Large intestine (tissue), 3 donors: ENCODE data around the gene PSMD13. TPM values are rescaled to one million over a fixed set of nuclear protein-coding genes. Genes with fewer than 3 reads are reported as not detected.

Source experiments
- DNase-seq, 2 donors: peaks; one replicate each; pipeline versions ENCODE4 v3.0.0 to v3.0.0-alpha.2; 2013
- H3K27ac ChIP-seq: one replicate; pipeline ENCODE4 v1.5.1; 2013; ENCODE audit warnings: low read length
- H3K27me3 ChIP-seq: 2 replicates; pipeline ENCODE4 v1.6.1; 2013; ENCODE audit warnings: low read length; ENCODE audit not compliant: control insufficient read depth, insufficient read depth
- H3K36me3 ChIP-seq: 2 replicates; pipeline ENCODE4 v1.6.1; 2013; ENCODE audit warnings: low read length; ENCODE audit not compliant: control insufficient read depth, insufficient read depth
- H3K4me1 ChIP-seq: one replicate; pipeline ENCODE4 v1.6.1; 2013; ENCODE audit warnings: low read length; ENCODE audit not compliant: control insufficient read depth, insufficient read depth
- H3K4me3 ChIP-seq: one replicate; pipeline ENCODE4 v1.5.1; 2013; ENCODE audit warnings: low read length
- H3K9me3 ChIP-seq: one replicate; pipeline ENCODE4 v1.6.1; 2013; ENCODE audit warnings: mild to moderate bottlenecking, low read depth, low read length, moderate library complexity; ENCODE audit not compliant: control insufficient read depth
- whole genome bisulfite sequencing: methylation state at CpG from one replicate; pipeline ENCODE4 v1.1.5; 2013; ENCODE audit warnings: low lambda C conversion rate; ENCODE audit not compliant: insufficient coverage; 5-methylcytosine and 5-hydroxymethylcytosine counted together
- polyA plus RNA-seq: library from polyadenylated mRNA; unstranded; fragments of 120-200 nt; gene quantifications from one replicate; pipeline ENCODE4 v1.2.1, GENCODE V29; 2013

Gene PSMD13
- polyA plus RNA-seq, 1 donor: 107 TPM

GRCh38 chr11:209275-210121 lies 27.3 kb upstream of the PSMD13 start:
- Histone ChIP-seq H3K36me3 (peaks cover 63% of the 10 kb centered on the region), H3K27ac (no peak overlapping the region), H3K27me3 (no peaks in the 10 kb centered on the region), H3K9me3 (no peaks in the 10 kb centered on the region), H3K4me3 (peak overlapping the region; percentile 94), H3K4me1 (peaks cover 23% of the 10 kb centered on the region)
- WGBS: no CpG with 5 or more reads among the region's 29 CpGs
- DNase-seq: no peak

- no CpG with 5 or more reads among the region's 9 CpGs for WGBS
- Histone ChIP-seq H3K27me3 (no peaks in the 10 kb centered on the region), H3K4me1 (peaks cover 21% of the 10 kb centered on the region), H3K9me3 (no peaks in the 10 kb centered on the region), H3K36me3 (peaks cover 60% of the 10 kb centered on the region), H3K4me3 (peak overlapping the region; percentile 94), H3K27ac (no peak overlapping the region)
- no peak for DNase-seq
Measured at GRCh38 chr11:210122-210802, 26.5 kb upstream of the PSMD13 start.

- Histone ChIP-seq H3K4me1 (peaks cover 15% of the 10 kb centered on the region), H3K27me3 (no peaks in the 10 kb centered on the region), H3K4me3 (no peak overlapping the region), H3K36me3 (peaks cover 60% of the 10 kb centered on the region), H3K9me3 (no peaks in the 10 kb centered on the region), H3K27ac (no peak overlapping the region)
- DNase-seq: no peak
- WGBS: no CpG with 5 or more reads among the region's 5 CpGs
Measured at GRCh38 chr11:210803-211180, 26.0 kb upstream of the PSMD13 start.

- H3K27ac ChIP-seq: no peak overlapping the region
- H3K36me3 ChIP-seq: peaks cover 65% of the 10 kb centered on the region
- no peak for DNase-seq
- no peaks in the 10 kb centered on the region for H3K9me3 ChIP-seq
- peaks cover 15% of the 10 kb centered on the region for H3K4me1 ChIP-seq
- WGBS: no CpG with 5 or more reads among the region's 5 CpGs
- no peak overlapping the region for H3K4me3 ChIP-seq
- H3K27me3 ChIP-seq: no peaks in the 10 kb centered on the region
Measured at GRCh38 chr11:211295-211694, 25.5 kb upstream of the PSMD13 start.

- H3K9me3 ChIP-seq: no peaks in the 10 kb centered on the region
- H3K27me3 ChIP-seq: no peaks in the 10 kb centered on the region
- no CpG with 5 or more reads among the region's 9 CpGs for WGBS
- H3K4me3 ChIP-seq: no peak overlapping the region
- peaks cover 15% of the 10 kb centered on the region for H3K4me1 ChIP-seq
- no peak for DNase-seq
- peaks cover 69% of the 10 kb centered on the region for H3K36me3 ChIP-seq
- H3K27ac ChIP-seq: no peak overlapping the region
Measured at GRCh38 chr11:211741-212140, 25.0 kb upstream of the PSMD13 start.

- WGBS: no CpG with 5 or more reads among the region's 17 CpGs
- no peak overlapping the region for H3K4me3 ChIP-seq
- H3K4me1 ChIP-seq: peaks cover 15% of the 10 kb centered on the region
- no peaks in the 10 kb centered on the region for H3K27me3 ChIP-seq
- H3K27ac ChIP-seq: no peak overlapping the region
- no peak for DNase-seq
- H3K36me3 ChIP-seq: peaks cover 70% of the 10 kb centered on the region
- H3K9me3 ChIP-seq: no peaks in the 10 kb centered on the region
Measured at GRCh38 chr11:212150-213100, 24.4 kb upstream of the PSMD13 start.

- Histone ChIP-seq H3K4me3 (no peak overlapping the region), H3K9me3 (no peaks in the 10 kb centered on the region), H3K27me3 (no peaks in the 10 kb centered on the region), H3K36me3 (peaks cover 74% of the 10 kb centered on the region), H3K4me1 (peaks cover 15% of the 10 kb centered on the region), H3K27ac (no peak overlapping the region)
- WGBS: no CpG with 5 or more reads among the region's 4 CpGs
- DNase-seq: no peak
Measured at GRCh38 chr11:213111-213510, 23.7 kb upstream of the PSMD13 start.

GRCh38 chr11:214083-214482 lies 22.7 kb upstream of the PSMD13 start:
- peaks cover 84% of the 10 kb centered on the region for H3K36me3 ChIP-seq
- H3K9me3 ChIP-seq: no peaks in the 10 kb centered on the region
- H3K4me1 ChIP-seq: peaks cover 15% of the 10 kb centered on the region
- no peak overlapping the region for H3K4me3 ChIP-seq
- no CpG with 5 or more reads among the region's 7 CpGs for WGBS
- no peak for DNase-seq
- H3K27ac ChIP-seq: no peak overlapping the region
- no peaks in the 10 kb centered on the region for H3K27me3 ChIP-seq

- DNase-seq: no peak
- Histone ChIP-seq H3K4me1 (peaks cover under 1% of the 10 kb centered on the region), H3K36me3 (peaks cover 75% of the 10 kb centered on the region), H3K4me3 (no peak overlapping the region), H3K9me3 (no peaks in the 10 kb centered on the region), H3K27ac (no peak overlapping the region), H3K27me3 (no peaks in the 10 kb centered on the region)
- WGBS: no CpG with 5 or more reads among the region's 4 CpGs
Measured at GRCh38 chr11:215581-216037, 21.2 kb upstream of the PSMD13 start.
